RWPE1 (cell line): Measurements from ENCODE around the gene CAMK2D.

Experiments used
- CTCF ChIA-PET: fragments of 350-600 bp; sonication (Branson Sonifier 250); formaldehyde crosslinking; extraction: SDS; loops from one replicate; lab custom pipeline; 2021; lab: Yijun Ruan, JAX
- POLR2A ChIA-PET: fragments of 400-600 bp; formaldehyde crosslinking; extraction: SDS; loops from one replicate; lab custom pipeline; 2020; ENCODE audit warnings: antibody characterized with exemption; ENCODE audit not compliant: low non-redundant PET; lab: Yijun Ruan, JAX
- DNase-seq: peaks from one replicate; pipeline ENCODE4 v3.0.0; 2012; ENCODE audit warnings: low spot score
- H3K27ac ChIP-seq: fragments of 450-650 bp; 2 replicates; pipeline ENCODE4 v1.5.1; 2017
- TF ChIP-seq, protein P1 (sequence below): fragments of 450-650 bp; conservative IDR thresholded peaks from 2 replicates; pipeline ENCODE4 v1.5.1; 2017; ENCODE audit warnings: low read depth, mild to moderate bottlenecking

Gene CAMK2D

DNA sequence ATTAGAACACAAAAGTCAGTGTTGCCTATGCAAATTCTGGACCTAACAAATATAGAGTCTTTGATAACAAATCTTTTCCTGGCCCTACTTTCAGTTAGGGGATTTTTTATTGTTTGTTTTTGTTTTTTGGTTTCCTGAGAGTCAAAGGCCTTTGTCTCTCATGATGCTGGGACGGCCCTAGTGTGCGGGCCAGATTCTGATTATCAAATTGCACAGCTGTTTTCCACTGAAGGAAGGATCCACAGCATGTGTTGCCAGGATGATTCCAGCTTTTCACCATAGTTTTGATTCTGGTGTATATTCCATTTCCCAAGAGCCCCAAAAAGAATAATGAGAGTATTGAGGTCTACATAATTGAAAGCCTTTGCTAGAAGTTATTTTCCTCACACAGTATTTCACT lies 248.2 kb downstream of the CAMK2D start:
- ChIA-PET POLR2A (no interaction called here), CTCF (no interaction called here)
- no peak for DNase-seq
- TF ChIP-seq, protein P1, sequence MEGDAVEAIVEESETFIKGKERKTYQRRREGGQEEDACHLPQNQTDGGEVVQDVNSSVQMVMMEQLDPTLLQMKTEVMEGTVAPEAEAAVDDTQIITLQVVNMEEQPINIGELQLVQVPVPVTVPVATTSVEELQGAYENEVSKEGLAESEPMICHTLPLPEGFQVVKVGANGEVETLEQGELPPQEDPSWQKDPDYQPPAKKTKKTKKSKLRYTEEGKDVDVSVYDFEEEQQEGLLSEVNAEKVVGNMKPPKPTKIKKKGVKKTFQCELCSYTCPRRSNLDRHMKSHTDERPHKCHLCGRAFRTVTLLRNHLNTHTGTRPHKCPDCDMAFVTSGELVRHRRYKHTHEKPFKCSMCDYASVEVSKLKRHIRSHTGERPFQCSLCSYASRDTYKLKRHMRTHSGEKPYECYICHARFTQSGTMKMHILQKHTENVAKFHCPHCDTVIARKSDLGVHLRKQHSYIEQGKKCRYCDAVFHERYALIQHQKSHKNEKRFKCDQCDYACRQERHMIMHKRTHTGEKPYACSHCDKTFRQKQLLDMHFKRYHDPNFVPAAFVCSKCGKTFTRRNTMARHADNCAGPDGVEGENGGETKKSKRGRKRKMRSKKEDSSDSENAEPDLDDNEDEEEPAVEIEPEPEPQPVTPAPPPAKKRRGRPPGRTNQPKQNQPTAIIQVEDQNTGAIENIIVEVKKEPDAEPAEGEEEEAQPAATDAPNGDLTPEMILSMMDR, result no peak
- H3K27ac ChIP-seq, result no peak overlapping the region

DNA sequence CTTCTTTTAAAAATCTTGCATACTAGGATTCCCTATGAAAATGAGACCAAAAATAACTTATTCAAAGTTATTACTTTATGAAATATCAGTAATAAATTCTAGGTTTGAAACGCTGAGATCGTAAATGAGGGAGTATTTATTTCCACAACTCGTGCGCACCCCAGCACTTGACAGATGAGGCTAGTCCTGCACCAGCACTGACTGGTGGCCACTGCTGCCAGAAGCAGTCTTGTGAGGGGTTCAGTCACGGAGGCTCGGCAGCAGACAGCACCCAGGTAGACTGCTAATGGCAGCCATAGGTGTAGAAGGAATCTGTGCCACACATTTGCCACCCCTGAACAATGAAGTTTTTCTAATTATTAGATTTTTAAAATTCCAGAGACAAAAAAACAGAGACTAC lies 248.7 kb downstream of the CAMK2D start:
- H3K27ac ChIP-seq, result no peak overlapping the region
- CTCF ChIA-PET, result no interaction called here
- no peak for DNase-seq
- POLR2A ChIA-PET, result no interaction called here
- TF ChIP-seq, protein P1, result no peak

DNA sequence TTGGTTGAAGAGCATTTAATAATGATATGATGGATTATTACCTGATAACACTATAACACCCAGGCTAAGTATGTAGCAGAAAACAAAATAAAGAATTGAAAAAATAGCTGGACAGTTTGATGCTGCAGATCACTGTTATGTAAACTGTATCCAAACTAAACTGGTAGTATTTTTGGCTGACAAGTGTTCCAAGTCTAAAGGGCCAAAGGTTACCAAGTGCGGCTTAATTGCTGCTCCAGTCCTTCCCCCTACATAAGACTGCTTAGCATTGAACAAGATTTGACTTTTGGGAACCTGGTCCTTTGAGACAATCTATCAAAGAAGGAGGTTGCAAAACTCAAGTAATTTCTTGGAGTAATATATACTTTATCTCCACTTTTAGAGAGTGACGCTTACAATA lies 249.6 kb downstream of the CAMK2D start:
- no peak for DNase-seq
- POLR2A ChIA-PET, result no interaction called here
- TF ChIP-seq, protein P1, result no peak
- CTCF ChIA-PET, result no interaction called here
- no peak overlapping the region for H3K27ac ChIP-seq

- no peak for DNase-seq
- TF ChIP-seq, protein P1, result no peak
- H3K27ac ChIP-seq, result no peak overlapping the region
- CTCF ChIA-PET, result interaction anchor here (0.6 kb wide), 1 partner anchor 215 kb away, joined by 3 read pairs; no protein-coding TSS in a partner anchor
- POLR2A ChIA-PET, result no interaction called here
Observed at GRCh38 chr4:113509851-113510250, 251.7 kb downstream of the CAMK2D start.

GRCh38 chr4:113505044-113505443 lies 256.5 kb downstream of the CAMK2D start:
- TF ChIP-seq, protein P1, result no peak
- CTCF ChIA-PET, result interaction anchor here (0.6 kb wide), 3 partner anchors 51 to 879 kb away, joined by 3 to 4 read pairs (median 3); no protein-coding TSS in a partner anchor
- POLR2A ChIA-PET, result no interaction called here
- no peak for DNase-seq
- no peak overlapping the region for H3K27ac ChIP-seq

DNA sequence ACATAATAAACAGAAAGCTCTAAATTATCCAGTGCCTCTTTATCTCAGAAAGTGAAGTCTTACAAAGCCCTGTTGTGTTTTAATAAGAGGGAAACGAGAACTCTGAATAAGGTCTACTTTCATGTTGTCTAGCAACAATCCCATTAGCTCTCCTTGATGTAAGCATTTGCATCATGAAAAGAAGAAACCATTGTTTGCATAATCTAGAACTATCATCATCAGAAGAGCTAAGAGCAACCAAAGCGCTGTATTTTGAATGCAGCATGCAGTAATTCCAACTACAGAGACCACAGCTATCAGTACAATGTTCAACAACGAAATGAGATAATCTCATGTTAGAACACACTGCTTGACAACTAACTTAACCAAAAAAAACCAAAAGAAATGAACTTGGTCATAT lies 257.1 kb downstream of the CAMK2D start:
- TF ChIP-seq, protein P1, result no peak
- ChIA-PET POLR2A (no interaction called here), CTCF (interaction anchor here (0.6 kb wide), 1 partner anchor 822 kb away, joined by 4 read pairs; no protein-coding TSS in a partner anchor)
- no peak for DNase-seq
- no peak overlapping the region for H3K27ac ChIP-seq
